ENCODE data around the gene TRMT11.

The TRMT11 gene

GRCh38 chr6:126086560-126086959 lies 100.2 kb downstream of the TRMT11 start:
- Histone ChIP-seq H3K9ac (ENCODE audit: low read length) (no peak overlapping the region), H3K4me3 (ENCODE audit: low read length) (no peak overlapping the region), H3K27me3 (replicated peaks; ENCODE audit: control insufficient read depth, insufficient read depth, low read length) (no peaks in the 10 kb centered on the region), H3K4me1 (ENCODE audit: control insufficient read depth, insufficient read depth, low read length) (no peaks in the 10 kb centered on the region), H3K9me3 (ENCODE audit: control insufficient read depth, low read length) (peaks cover 11% of the 10 kb centered on the region), H3K36me3 (ENCODE audit: control insufficient read depth, insufficient read depth, low read length, severe bottlenecking) (no peaks in the 10 kb centered on the region)
- DNase-seq (ENCODE audit: low read depth) = no peak
